Measurements from ENCODE around the gene GUCY1A1. TPM values are rescaled to one million over a fixed set of nuclear protein-coding genes. Genes with fewer than 3 reads are reported as not detected.

GUCY1A1 gene
- total and polyA plus RNA-seq, 2 of the 4 experiments (the other 2 are of a cell fraction) = 0.19 to 0.54 TPM

GRCh38 chr4:155646001-155646400, 20.6 kb upstream of the GUCY1A1 start:
- H2BK5ac ChIP-seq (ENCODE audit: low read depth, low read length, poor library complexity, severe bottlenecking) = no peak overlapping the region
- no peak overlapping the region for H2BK120ac ChIP-seq (ENCODE audit: low read depth, low read length)
- H3K27ac ChIP-seq (ENCODE audit: insufficient read depth, low read length) = no peak overlapping the region
- dilution Hi-C loops (cut with HindIII; ENCODE audit: low sequenced_read_pairs, unreplicated experiment) = no loop called here
- H4K91ac ChIP-seq (ENCODE audit: insufficient read depth, low read depth, low read length) = no peak overlapping the region
- no peaks in the 10 kb centered on the region for H4K20me1 ChIP-seq (ENCODE audit: insufficient read depth, low read length)
- no peak overlapping the region for H2BK20ac ChIP-seq (ENCODE audit: low read depth, low read length)
- no peak overlapping the region for H3K9ac ChIP-seq (ENCODE audit: low read depth, low read length)
- H3K36me3 ChIP-seq (ENCODE audit: control insufficient read depth, insufficient read depth, low read length) = no peaks in the 10 kb centered on the region
- no TSS peak for BruUV-seq (replicated peaks)
- in situ Hi-C loops (cut with MboI; ENCODE audit: low sequenced_read_pairs) = no loop called here
- ChIA-PET CTCF (no interaction called here), POLR2A (ENCODE audit: unreplicated experiment) (no interaction called here)
- H3K27me3 ChIP-seq (ENCODE audit: control insufficient read depth, insufficient read depth, low read length) = no peaks in the 10 kb centered on the region
- H3K4ac ChIP-seq (ENCODE audit: low read depth, low read length) = no peak overlapping the region
- no peak overlapping the region for H3K4me2 ChIP-seq (ENCODE audit: low read depth, low read length)
- no peak overlapping the region for H3K18ac ChIP-seq (ENCODE audit: low read depth, low read length)
- no CpG with 5 or more reads among the region's 2 CpGs for WGBS, 2 experiments (ENCODE audit: extremely low coverage in 2 of 2, insufficient read length in 1 of 2)
- no peak overlapping the region for H4K5ac ChIP-seq (ENCODE audit: low read depth, low read length)
- no peak overlapping the region for H2AK5ac ChIP-seq (ENCODE audit: low read depth, low read length)
- no peak overlapping the region for H2AFZ ChIP-seq (replicated peaks; ENCODE audit: low read length, poor library complexity)
- no peaks in the 10 kb centered on the region for H3K79me1 ChIP-seq (ENCODE audit: low read depth in 1 of 2, low read length in 2 of 2)
- TF ChIP-seq RCOR1 (IDR thresholded peaks at IDR 0.05; ENCODE audit: insufficient replicate concordance, low read length) (no peak), MAFK (IDR thresholded peaks at IDR 0.05; ENCODE audit: low read depth, low read length) (no peak), RAD21 (IDR thresholded peaks at IDR 0.05; ENCODE audit: low read length) (no peak), FOS (IDR thresholded peaks at IDR 0.05; ENCODE audit: low read depth, low read length) (no peak), SMC3 (IDR thresholded peaks at IDR 0.05; ENCODE audit: low read depth, low read length) (no peak), CEBPB (IDR thresholded peaks at IDR 0.05; ENCODE audit: low read depth, low read length) (no peak), USF2 (IDR thresholded peaks at IDR 0.05; ENCODE audit: low read depth, low read length) (no peak), NFE2L2 (IDR thresholded peaks at IDR 0.05; ENCODE audit: low read depth, low read length) (no peak), RFX5 (IDR thresholded peaks at IDR 0.05; ENCODE audit: low read depth, low read length) (no peak), CTCF (conservative IDR thresholded peaks at IDR 0.05; ENCODE audit: low read depth, low read length) (no peak), CHD1 (IDR thresholded peaks at IDR 0.05; ENCODE audit: low read depth, low read length) (no peak), BHLHE40 (IDR thresholded peaks at IDR 0.05; ENCODE audit: low read depth, low read length) (no peak), ELK1 (IDR thresholded peaks at IDR 0.05; ENCODE audit: borderline replicate concordance, low read depth, low read length) (no peak), MXI1 (IDR thresholded peaks at IDR 0.05; ENCODE audit: borderline replicate concordance, low read depth, low read length) (no peak), POLR2A (IDR thresholded peaks at IDR 0.05; ENCODE audit: low read depth, low read length) (no peak), MAZ (IDR thresholded peaks at IDR 0.05; ENCODE audit: borderline replicate concordance, low read depth, low read length) (no peak)
- no peak overlapping the region for H2AK9ac ChIP-seq (replicated peaks; ENCODE audit: low read depth, low read length, poor library complexity)
- no peaks in the 10 kb centered on the region for H3K9me3 ChIP-seq (ENCODE audit: control insufficient read depth, insufficient read depth, low read length)
- no peak overlapping the region for H3K4me3 ChIP-seq (ENCODE audit: insufficient read depth, low read depth, low read length)
- H3K4me1 ChIP-seq (ENCODE audit: control insufficient read depth, insufficient read depth, low read length) = no peaks in the 10 kb centered on the region
- DNase-seq = no peak
- H3K56ac ChIP-seq (ENCODE audit: extremely low read depth, insufficient read depth, low read length) = no peak overlapping the region
- H3K14ac ChIP-seq (replicated peaks; ENCODE audit: low read depth, low read length) = no peak overlapping the region
- no peak overlapping the region for H3K23ac ChIP-seq (ENCODE audit: low read depth, low read length)
- no peaks in the 10 kb centered on the region for H3K9me1 ChIP-seq (ENCODE audit: insufficient read depth, low read length)
- no peak for ATAC-seq (ENCODE audit: low read depth)
- H4K8ac ChIP-seq (ENCODE audit: low read depth in 2 of 2, low read length in 2 of 2) = no peak overlapping the region
- intact Hi-C loops (cut with micrococcal nuclease) = no loop called here
- H2BK15ac ChIP-seq (ENCODE audit: low read depth, low read length) = no peak overlapping the region
